Esophagus muscularis mucosa (tissue), 3 donors: ENCODE measurements around the gene ZSWIM6.

Experiments used
- CTCF ChIP-seq, 3 experiments: fragments of 200-600 bp in 2 of 3; fragments of 450-650 bp in 1 of 3; sonication (generic) in 2 of 3; IDR thresholded peaks; one replicate each; pipeline ENCODE4 v1.5.1; 2017 to 2019; ENCODE audit warnings: antibody characterized with exemption in 3 of 3, mild to moderate bottlenecking in 2 of 3, moderate library complexity in 1 of 3
- POLR2AphosphoS5 ChIP-seq, 2 donors: sonication (generic); formaldehyde crosslinking; IDR thresholded peaks; one replicate each; pipeline ENCODE4 v1.6.1; 2017; ENCODE audit warnings: antibody characterized with exemption in 2 of 2

GRCh38 chr5:61394078-61394704, 62.1 kb downstream of the ZSWIM6 start:
- no peak for TF ChIP-seq POLR2AphosphoS5 (IDR thresholded peaks at IDR 0.05)
- no peak for TF ChIP-seq CTCF (IDR thresholded peaks at IDR 0.05)
